ENCODE results near the gene KLHL11.

GRCh38 chr17:41865596-41865893 lies 322 bp upstream of the KLHL11 start:
- TF ChIP-seq CTCF (IDR thresholded peaks at IDR 0.05) (no peak), POLR2A (IDR thresholded peaks at IDR 0.05) (no peak)
